Thyroid gland (tissue), 4 donors: ENCODE measurements around the gene ZNF618. TPM values are rescaled to one million over a fixed set of nuclear protein-coding genes. Genes with fewer than 3 reads are reported as not detected.

Source experiments
- DNase-seq, 2 donors: peaks; one replicate each; pipeline ENCODE4 v3.0.0-alpha.2; 2019
- H3K27ac ChIP-seq, 3 donors: fragments of 200-600 bp; sonication (generic); 1 replicate in 2 of 3; 2 replicates in 1 of 3; pipeline ENCODE4 v1.5.1; 2016 to 2019; ENCODE audit warnings: mild to moderate bottlenecking in 1 of 3, moderate library complexity in 1 of 3
- H3K27me3 ChIP-seq: fragments of 200-600 bp; sonication (generic); one replicate; pipeline ENCODE4 v1.5.1; 2019
- H3K36me3 ChIP-seq, 2 donors: fragments of 200-600 bp; sonication (generic); one replicate each; pipeline ENCODE4 v1.5.1; 2016 to 2019
- H3K4me1 ChIP-seq, 2 donors: fragments of 200-600 bp; sonication (generic); one replicate each; pipeline ENCODE4 v1.5.1; 2017 to 2019
- H3K4me3 ChIP-seq, 3 donors: fragments of 200-600 bp; sonication (generic); replicated peaks in 1 of 3; 1 replicate in 2 of 3; 2 replicates in 1 of 3; pipeline ENCODE4 v1.5.1; 2016; ENCODE audit warnings: mild to moderate bottlenecking in 1 of 3
- H3K9me3 ChIP-seq: fragments of 200-600 bp; sonication (generic); one replicate; pipeline ENCODE4 v1.5.1; 2017
- POLR2A ChIP-seq, 2 donors: fragments of 450-650 bp; IDR thresholded peaks; one replicate each; pipeline ENCODE4 v1.6.1; 2017; ENCODE audit warnings: antibody characterized with exemption in 2 of 2, mild to moderate bottlenecking in 2 of 2, moderate library complexity in 1 of 2
- WGBS, 2 donors: methylation state at CpG; one replicate each; pipeline ENCODE4 v1.1.5; 2017; 5-methylcytosine and 5-hydroxymethylcytosine counted together
- intact Hi-C: fragments of 100-400 bp; cut with DNase I; formaldehyde crosslinking; loops from one replicate; pipeline ENCODE4 v1.15.1; 2023
- total RNA-seq, 4 donors: library from RNA; depleted of rRNA; stranded (reverse); fragments of >200 nt; gene quantifications; one replicate each; pipeline ENCODE4 v1.2.3, GENCODE V29; 2016
- TF ChIP-seq, protein P1 (sequence below), 6 experiments: fragments of 200-600 bp in 3 of 6; fragments of 450-650 bp in 3 of 6; sonication (generic) in 3 of 6; IDR thresholded peaks; one replicate each; pipeline ENCODE4 v1.5.1; 2016 to 2019; ENCODE audit warnings: antibody characterized with exemption in 6 of 6, mild to moderate bottlenecking in 2 of 6, inconsistent platforms in 1 of 6, moderate library complexity in 1 of 6

ZNF618 gene
- total RNA-seq, 4 donors from 2014 or later = 9.9 to 17.5 (median 15.5) TPM

- DNase-seq = no peak
- TF ChIP-seq, protein P1, sequence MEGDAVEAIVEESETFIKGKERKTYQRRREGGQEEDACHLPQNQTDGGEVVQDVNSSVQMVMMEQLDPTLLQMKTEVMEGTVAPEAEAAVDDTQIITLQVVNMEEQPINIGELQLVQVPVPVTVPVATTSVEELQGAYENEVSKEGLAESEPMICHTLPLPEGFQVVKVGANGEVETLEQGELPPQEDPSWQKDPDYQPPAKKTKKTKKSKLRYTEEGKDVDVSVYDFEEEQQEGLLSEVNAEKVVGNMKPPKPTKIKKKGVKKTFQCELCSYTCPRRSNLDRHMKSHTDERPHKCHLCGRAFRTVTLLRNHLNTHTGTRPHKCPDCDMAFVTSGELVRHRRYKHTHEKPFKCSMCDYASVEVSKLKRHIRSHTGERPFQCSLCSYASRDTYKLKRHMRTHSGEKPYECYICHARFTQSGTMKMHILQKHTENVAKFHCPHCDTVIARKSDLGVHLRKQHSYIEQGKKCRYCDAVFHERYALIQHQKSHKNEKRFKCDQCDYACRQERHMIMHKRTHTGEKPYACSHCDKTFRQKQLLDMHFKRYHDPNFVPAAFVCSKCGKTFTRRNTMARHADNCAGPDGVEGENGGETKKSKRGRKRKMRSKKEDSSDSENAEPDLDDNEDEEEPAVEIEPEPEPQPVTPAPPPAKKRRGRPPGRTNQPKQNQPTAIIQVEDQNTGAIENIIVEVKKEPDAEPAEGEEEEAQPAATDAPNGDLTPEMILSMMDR (IDR thresholded peaks at IDR 0.05) = no peak
- no peak for TF ChIP-seq POLR2A (IDR thresholded peaks at IDR 0.05)
- Histone ChIP-seq H3K27ac (no peak overlapping the region), H3K4me3 (no peak overlapping the region), H3K36me3 (no peaks in the 10 kb centered on the region), H3K9me3 (no peaks in the 10 kb centered on the region), H3K27me3 (no peaks in the 10 kb centered on the region), H3K4me1 (peaks cover 10 to 13% of the 10 kb centered on the region in 2 donors)
- 94 to 97% methylated on average over 11 to 12 of the region's 17 CpGs for WGBS, 2 donors
- intact Hi-C loops = no loop called here
These were observed 194.3 kb downstream of the ZNF618 start for GRCh38 chr9:114070188-114071103.

- Histone ChIP-seq H3K9me3 (no peaks in the 10 kb centered on the region), H3K4me1 (peaks cover 10 to 13% of the 10 kb centered on the region in 2 donors), H3K36me3 (no peaks in the 10 kb centered on the region), H3K27ac (no peak overlapping the region), H3K4me3 (no peak overlapping the region), H3K27me3 (no peaks in the 10 kb centered on the region)
- intact Hi-C loops = no loop called here
- TF ChIP-seq, protein P1 (IDR thresholded peaks at IDR 0.05) = no peak
- no peak for TF ChIP-seq POLR2A (IDR thresholded peaks at IDR 0.05)
- 80% methylated on average over 1 of the region's 7 CpGs; no CpG with 5 or more reads in 1 of the 2 donors for WGBS, 2 donors
- DNase-seq = no peak
These were observed 195.2 kb downstream of the ZNF618 start for GRCh38 chr9:114071197-114071795.

DNA sequence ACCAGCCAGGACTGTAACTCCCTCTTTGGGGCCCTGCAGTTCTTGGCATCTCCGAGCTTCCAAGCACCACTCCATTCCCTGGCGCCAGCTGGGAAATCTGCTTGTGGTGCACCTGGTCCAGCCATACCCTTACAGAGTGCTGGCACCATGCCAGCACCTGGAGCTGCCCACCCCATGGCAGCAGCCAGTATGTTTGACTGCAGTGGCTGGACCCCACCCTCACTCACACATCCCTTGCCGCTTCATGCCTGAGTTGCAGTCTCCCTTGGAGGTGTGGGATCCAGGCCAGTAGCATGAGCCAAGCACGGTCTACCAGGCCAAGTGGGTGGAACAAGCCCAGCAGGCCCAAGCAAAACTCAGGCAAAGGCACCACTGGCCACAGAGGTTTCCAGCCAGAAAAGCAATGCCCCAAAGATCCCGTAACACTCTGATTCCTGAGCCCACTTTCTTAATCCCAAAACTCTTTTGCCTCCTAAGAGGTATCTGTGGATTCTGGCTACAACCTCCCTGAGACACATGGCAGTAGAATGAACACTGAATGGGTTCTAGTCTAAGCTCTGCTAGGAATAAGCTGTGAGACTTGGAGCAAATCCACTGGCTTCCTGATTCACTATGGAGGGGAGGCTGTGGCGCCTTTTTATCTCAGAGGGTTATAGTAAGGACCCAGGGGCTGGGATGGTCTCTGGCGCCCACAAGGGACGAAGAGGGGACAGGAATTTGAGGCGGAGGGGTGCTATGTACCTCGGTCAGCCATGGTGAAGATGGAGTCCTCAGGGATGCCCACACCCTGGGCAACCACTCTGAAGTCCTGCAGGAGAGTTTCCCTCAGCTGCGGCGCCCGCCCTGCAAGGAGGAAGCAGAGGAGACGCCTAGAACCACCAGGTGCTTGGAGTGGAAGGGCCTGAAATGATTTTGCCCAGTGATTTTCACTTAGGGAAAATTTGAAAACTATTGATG, 196.4 kb downstream of the ZNF618 start:
- no peak overlapping the region for H3K4me3 ChIP-seq
- H3K4me1 ChIP-seq = peaks cover 10 to 13% of the 10 kb centered on the region in 2 donors
- TF ChIP-seq, protein P1 (IDR thresholded peaks at IDR 0.05) = no peak
- no peak for TF ChIP-seq POLR2A (IDR thresholded peaks at IDR 0.05)
- DNase-seq = peak; percentile 89 to 92
- 54 to 60% methylated on average over 14 of the region's 14 CpGs for WGBS, 2 donors
- no peaks in the 10 kb centered on the region for H3K9me3 ChIP-seq
- intact Hi-C loops = no loop called here
- no peaks in the 10 kb centered on the region for H3K27me3 ChIP-seq
- H3K36me3 ChIP-seq = no peaks in the 10 kb centered on the region
- H3K27ac ChIP-seq = peak overlapping the region; percentile 45 to 76 (median 57)

- intact Hi-C loops = no loop called here
- H3K27me3 ChIP-seq = no peaks in the 10 kb centered on the region
- H3K36me3 ChIP-seq = no peaks in the 10 kb centered on the region
- no peak overlapping the region for H3K27ac ChIP-seq
- no peak for TF ChIP-seq POLR2A (IDR thresholded peaks at IDR 0.05)
- TF ChIP-seq, protein P1 (IDR thresholded peaks at IDR 0.05) = no peak
- DNase-seq = no peak
- H3K9me3 ChIP-seq = no peaks in the 10 kb centered on the region
- no peak overlapping the region for H3K4me3 ChIP-seq
- 78 to 80% methylated on average over 4 of the region's 4 CpGs for WGBS, 2 donors
- H3K4me1 ChIP-seq = peaks cover 10 to 15% of the 10 kb centered on the region in 2 donors
These were observed 199.5 kb downstream of the ZNF618 start for GRCh38 chr9:114075602-114076001.
